Measurements from ENCODE around the gene MXD3.

GRCh38 chr5:177357459-177358351 lies 46.0 kb upstream of the MXD3 start, which contains the start of gene RGS14:
- no peak for TF ChIP-seq CTCF (IDR thresholded peaks at IDR 0.05; ENCODE audit: low read length)
- TF ChIP-seq EZH2 (optimal IDR thresholded peaks at IDR 0.05; ENCODE audit: low read depth, low read length) = no peak

Measured in MM.1S (cell line).